ELR (cell line): ENCODE results near the gene CCDC24.

Experiments
- DNase-seq: peaks from one replicate; pipeline ENCODE4 v3.0.0-alpha.2; 2015; ENCODE audit warnings: low read depth

Gene CCDC24

GRCh38 chr1:43980255-43981134 lies 10.9 kb upstream of the CCDC24 start:
- peak; percentile 64 for DNase-seq

GRCh38 chr1:43981135-43981491 lies 10.3 kb upstream of the CCDC24 start:
- DNase-seq, result no peak

- no peak for DNase-seq
Measured at GRCh38 chr1:43981636-43982035, 9.8 kb upstream of the CCDC24 start.

- DNase-seq, result no peak
Measured at GRCh38 chr1:43982241-43982640, 9.2 kb upstream of the CCDC24 start.

- DNase-seq, result no peak
Measured at GRCh38 chr1:43982808-43983207, 8.6 kb upstream of the CCDC24 start.

GRCh38 chr1:43983253-43983899 lies 8.0 kb upstream of the CCDC24 start:
- DNase-seq, result no peak

DNA sequence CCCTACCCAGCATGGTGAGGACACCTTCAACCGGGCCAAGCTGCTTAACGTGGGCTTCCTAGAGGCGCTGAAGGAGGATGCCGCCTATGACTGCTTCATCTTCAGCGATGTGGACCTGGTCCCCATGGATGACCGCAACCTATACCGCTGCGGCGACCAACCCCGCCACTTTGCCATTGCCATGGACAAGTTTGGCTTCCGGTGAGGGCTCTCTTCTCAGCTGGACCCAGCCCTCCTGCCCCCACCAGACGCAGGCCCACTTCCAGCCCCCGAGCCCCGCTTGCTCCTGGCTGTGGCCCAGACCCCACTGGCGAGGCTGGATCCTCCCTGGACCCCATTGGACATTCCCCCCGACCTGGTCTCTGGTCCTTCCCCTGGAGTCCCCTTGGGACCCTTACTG lies 6.5 kb upstream of the CCDC24 start:
- DNase-seq, result no peak

- no peak for DNase-seq
Measured at GRCh38 chr1:43985984-43986595, 5.3 kb upstream of the CCDC24 start.

- DNase-seq, result no peak
Measured at GRCh38 chr1:43986712-43987111, 4.7 kb upstream of the CCDC24 start.

DNA sequence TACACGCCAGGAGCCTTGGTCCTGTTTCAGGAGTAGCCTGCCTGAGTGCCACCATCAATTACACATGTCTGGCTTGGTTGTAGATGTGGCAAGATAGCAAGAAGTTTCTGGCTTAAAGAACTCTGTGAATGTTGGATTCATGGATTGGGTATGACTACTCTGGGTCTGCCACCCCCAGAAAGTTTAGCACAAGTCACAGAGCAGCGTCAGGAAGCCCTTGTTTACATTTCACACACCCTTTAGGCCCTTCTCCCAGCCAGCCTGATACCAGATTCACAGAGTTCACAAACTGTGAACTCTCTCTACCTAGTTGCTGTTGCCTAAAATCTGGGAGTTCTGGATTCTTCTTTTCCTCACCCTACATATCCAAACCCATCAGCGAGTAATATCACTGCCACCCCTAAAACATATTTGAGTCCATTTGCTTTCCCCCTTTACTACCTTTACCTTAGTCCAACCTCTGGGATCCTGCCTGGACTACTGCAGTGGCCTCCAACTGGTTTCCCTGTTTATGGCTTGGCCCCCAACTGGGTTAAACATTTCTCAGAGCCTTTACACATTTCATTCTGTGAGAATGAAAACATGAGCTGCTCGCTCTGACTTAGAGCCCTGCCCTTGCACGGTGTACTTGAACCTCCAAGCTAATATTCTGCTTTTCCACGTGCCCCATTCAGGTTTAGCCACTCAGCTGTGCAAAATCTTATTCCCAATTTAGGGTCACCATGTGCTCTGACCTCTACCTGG lies 4.1 kb upstream of the CCDC24 start:
- no peak for DNase-seq

DNA sequence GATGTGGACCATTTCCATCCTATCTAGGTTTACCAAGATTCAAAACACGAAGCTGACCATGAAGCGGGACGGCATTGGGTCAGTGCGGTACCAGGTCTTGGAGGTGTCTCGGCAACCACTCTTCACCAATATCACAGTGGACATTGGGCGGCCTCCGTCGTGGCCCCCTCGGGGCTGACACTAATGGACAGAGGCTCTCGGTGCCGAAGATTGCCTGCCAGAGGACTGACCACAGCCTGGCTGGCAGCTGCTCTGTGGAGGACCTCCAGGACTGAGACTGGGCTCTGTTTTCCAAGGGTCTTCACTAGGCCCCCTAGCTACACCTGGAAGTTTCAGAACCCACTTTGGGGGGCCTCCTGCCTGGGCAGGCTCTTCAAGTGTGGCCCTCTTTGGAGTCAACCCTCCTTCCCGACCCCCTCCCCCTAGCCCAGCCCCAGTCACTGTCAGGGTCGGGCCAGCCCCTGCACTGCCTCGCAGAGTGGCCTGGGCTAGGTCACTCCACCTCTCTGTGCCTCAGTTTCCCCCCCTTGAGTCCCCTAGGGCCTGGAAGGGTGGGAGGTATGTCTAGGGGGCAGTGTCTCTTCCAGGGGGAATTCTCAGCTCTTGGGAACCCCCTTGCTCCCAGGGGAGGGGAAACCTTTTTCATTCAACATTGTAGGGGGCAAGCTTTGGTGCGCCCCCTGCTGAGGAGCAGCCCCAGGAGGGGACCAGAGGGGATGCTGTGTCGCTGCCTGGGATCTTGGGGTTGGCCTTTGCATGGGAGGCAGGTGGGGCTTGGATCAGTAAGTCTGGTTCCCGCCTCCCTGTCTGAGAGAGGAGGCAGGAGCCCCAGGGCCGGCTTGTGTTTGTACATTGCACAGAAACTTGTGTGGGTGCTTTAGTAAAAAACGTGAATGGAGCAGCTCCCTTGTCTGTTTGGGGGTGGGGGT lies 864 bp upstream of the CCDC24 start:
- DNase-seq, result peak; percentile 43

DNA sequence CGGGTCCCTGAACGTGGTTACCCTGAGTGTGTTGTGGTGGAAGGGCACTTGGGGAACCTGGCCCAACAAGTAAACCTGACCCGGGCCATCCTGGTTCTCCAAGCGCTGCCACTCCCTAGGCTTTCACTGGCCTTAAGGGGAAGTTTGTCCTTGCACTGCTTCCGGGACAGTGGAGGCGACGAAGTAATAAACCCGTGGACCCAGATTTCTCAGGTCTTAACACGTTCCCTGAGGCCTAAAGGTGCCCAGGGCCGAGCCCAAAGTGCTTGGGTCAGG lies 261 bp upstream of the CCDC24 start:
- DNase-seq, result no peak

DNA sequence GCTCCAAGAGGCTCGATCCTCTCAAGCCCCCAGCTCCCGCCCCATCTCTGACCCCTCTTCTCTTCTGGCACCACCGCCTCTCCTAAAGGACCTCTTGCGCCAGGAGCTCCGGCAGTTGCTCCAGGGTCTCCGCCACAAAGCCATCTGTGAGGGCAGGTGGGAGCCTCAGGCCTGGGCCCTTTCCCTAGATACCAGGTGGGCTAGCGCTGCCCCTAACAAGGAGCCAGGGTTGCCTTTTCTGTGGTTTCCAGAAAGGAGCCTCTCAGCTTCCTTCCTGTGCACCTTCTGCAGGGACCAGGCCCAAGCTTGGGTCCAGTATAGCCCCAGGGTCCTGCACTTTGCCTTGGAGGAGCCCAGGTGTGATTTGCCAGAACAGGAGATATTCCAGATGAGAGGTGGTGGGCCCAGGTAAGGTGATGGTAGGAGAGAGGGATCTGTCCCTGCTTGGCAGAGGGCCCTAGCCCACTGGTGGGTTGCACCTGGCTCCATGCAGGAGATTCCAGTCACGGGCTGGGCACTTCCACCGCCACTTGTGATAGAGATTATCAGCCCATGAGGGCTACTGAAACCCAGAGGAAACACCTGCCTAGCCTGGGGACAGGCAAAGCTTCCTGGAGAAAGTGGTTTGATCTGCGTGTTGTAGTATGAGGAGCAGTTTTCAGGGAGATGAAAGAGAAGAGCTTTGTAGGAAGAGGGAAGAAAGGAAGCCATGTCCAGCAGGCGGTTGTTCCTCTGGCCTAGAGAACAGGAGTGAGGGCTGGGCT lies 1.0 kb downstream of the CCDC24 start:
- DNase-seq, result no peak

DNA sequence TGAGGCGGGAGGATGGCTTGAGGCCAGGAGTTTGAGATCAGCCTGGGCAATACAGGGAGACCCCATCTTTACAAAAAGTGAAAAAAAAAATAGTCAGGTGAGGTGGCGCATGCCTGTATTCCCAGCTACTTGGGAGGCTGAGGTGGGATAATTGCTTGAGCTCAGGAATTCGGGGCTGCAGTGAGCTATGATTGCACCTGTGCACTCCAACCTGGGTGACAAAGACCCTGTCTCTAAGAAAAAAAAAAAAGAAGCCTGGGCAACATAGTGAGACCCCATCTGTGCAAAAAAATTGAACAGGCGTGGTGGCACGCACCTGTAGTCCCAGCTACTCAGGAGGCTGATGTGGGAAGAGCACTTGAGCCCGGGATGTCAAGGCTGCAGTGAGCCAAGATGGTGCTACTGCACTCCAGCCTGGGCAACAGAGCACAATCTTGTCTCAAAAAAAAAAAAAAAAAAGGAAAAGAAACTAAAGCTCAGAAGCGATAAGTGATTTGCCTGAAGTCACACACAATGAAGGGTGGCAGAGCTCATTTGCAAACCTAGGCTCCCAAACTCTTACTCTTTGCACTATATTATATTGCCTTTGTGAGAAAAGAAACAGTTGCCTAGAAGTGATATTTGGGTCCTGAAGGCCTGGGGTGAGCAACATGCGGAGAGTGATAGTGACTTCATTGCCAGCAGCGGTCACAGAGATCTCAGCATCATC lies 2.0 kb downstream of the CCDC24 start:
- DNase-seq, result no peak

- DNase-seq, result no peak
Measured at GRCh38 chr1:43994071-43994470, 2.7 kb downstream of the CCDC24 start.

GRCh38 chr1:43994794-43995790 lies 3.7 kb downstream of the CCDC24 start:
- DNase-seq, result peak; percentile 67

DNA sequence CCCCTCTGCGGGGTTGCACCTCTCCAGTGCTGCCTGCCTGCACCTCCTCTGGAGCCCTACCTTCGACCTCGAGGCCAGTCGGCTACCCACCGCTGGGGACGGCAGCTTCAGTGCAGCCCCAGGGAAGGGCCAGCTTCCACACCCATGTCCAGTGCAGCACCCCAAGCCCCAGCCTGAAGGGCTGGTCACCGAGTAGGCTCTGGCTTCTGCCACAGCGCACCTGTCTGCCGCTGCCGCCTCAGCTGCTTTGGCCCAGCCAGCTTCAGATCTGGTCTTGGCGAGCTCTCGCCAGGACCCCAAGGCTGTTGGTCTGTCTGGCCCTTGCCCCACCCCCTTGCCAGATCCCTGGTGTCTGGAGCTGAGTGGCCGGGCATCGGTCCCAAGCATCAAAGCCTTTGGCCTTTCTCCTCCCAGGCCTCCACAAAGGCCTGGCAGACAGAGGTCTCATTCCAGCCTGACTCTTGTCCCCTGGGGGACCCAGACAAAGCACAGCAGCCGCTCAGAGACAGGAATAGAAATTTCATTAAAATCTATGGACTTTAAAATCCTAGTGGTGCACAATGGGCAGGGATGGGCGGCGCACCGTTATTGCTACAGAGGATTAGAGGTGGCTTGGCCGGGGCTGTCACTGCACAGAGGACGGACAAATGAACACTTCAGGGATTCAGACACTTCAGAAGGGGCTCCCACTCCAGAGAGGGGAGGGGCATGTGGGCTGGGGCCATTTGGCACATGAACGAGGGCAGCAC lies 4.8 kb downstream of the CCDC24 start:
- DNase-seq, result no peak

GRCh38 chr1:43996733-43997115 lies 5.3 kb downstream of the CCDC24 start:
- DNase-seq, result no peak
